Large intestine (tissue), 3 donors: Measurements from ENCODE around the gene RNF126. TPM values are rescaled to one million over a fixed set of nuclear protein-coding genes. Genes with fewer than 3 reads are reported as not detected.
"Not testable (repeated sequence)": the region's sequence is repeated elsewhere in the genome, so short reads cannot be mapped to it uniquely, and the experiment has no call there.

Experiments used
- DNase-seq, 2 donors: peaks; one replicate each; pipeline versions ENCODE4 v3.0.0 to v3.0.0-alpha.2; 2013
- H3K27ac ChIP-seq: one replicate; pipeline ENCODE4 v1.5.1; 2013; ENCODE audit warnings: low read length
- H3K27me3 ChIP-seq: 2 replicates; pipeline ENCODE4 v1.6.1; 2013; ENCODE audit warnings: low read length; ENCODE audit not compliant: control insufficient read depth, insufficient read depth
- H3K36me3 ChIP-seq: 2 replicates; pipeline ENCODE4 v1.6.1; 2013; ENCODE audit warnings: low read length; ENCODE audit not compliant: control insufficient read depth, insufficient read depth
- H3K4me1 ChIP-seq: one replicate; pipeline ENCODE4 v1.6.1; 2013; ENCODE audit warnings: low read length; ENCODE audit not compliant: control insufficient read depth, insufficient read depth
- H3K4me3 ChIP-seq: one replicate; pipeline ENCODE4 v1.5.1; 2013; ENCODE audit warnings: low read length
- H3K9me3 ChIP-seq: one replicate; pipeline ENCODE4 v1.6.1; 2013; ENCODE audit warnings: mild to moderate bottlenecking, low read depth, low read length, moderate library complexity; ENCODE audit not compliant: control insufficient read depth
- WGBS: methylation state at CpG from one replicate; pipeline ENCODE4 v1.1.5; 2013; ENCODE audit warnings: low lambda C conversion rate; ENCODE audit not compliant: insufficient coverage; 5-methylcytosine and 5-hydroxymethylcytosine counted together
- polyA plus RNA-seq: library from polyadenylated mRNA; unstranded; fragments of 120-200 nt; gene quantifications from one replicate; pipeline ENCODE4 v1.2.1, GENCODE V29; 2013

Gene RNF126
- polyA plus RNA-seq, 1 donor = 41.4 TPM

DNA sequence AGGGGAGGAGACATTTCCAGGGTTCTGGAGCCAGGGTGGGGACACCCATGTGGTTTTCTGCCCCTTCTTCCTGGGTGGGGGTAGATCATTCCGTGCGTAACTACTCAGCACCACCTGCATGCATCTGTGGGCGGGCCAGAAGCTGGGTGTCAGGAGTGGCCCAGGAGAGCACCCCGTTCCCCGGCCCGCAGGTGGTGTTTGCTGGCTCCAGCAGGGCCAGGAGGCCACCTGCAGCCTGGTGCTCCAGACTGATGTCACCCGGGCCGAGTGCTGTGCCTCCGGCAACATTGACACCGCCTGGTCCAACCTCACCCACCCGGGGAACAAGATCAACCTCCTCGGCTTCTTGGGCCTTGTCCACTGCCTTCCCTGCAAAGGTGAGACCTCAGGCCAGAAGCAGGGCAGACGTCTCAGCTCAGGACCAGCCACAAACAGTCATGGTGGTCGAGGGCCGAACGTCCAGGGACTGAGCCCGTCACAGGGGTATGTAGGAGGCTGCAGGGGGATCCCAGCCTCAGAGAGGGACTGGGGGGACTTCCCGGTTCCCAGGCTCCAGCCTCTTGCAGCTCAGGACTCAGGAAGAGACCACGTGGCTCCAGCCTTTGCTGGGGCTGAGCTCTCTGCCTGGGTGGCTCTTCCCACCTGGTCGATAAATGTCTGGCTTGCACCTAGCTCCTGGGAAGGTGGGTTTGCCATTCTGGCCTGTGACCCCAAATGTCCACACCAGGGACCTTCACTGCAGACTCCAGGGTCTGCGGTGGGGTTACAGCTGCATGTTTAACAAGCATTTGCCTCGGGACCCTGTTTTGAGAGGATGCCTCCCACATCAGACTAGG, 14.8 kb upstream of the RNF126 start:
- Histone ChIP-seq H3K27ac (no peak overlapping the region), H3K36me3 (no peaks in the 10 kb centered on the region), H3K4me3 (no peak overlapping the region), H3K27me3 (peaks cover 5% of the 10 kb centered on the region), H3K9me3 (peaks cover 16% of the 10 kb centered on the region), H3K4me1 (peaks cover 37% of the 10 kb centered on the region)
- WGBS = no CpG with 5 or more reads among the region's 22 CpGs
- DNase-seq = no peak

DNA sequence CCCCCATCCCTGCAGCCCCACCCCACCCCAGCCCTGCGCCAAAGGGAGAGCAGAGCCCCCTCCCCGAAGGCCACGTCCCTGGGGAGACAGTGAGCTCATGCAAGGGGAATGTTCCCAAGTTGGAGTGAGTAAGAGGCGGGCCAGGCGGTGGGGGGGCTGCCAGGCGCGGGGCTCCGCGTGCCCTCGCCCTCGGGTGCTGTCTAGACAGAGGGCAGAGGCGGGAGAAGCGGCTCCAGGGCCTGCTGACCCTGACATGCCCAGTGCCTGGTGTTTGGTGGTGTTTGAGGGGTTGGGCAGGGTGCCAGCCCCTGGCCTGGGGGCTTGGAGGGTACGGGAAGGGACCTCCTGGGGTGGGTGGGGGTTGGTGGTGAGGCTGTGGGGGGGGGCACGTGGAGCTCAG, 14.2 kb upstream of the RNF126 start:
- peaks cover 5% of the 10 kb centered on the region for H3K27me3 ChIP-seq
- DNase-seq = peak; percentile 44 to 61
- H3K27ac ChIP-seq = no peak overlapping the region
- WGBS = no CpG with 5 or more reads among the region's 15 CpGs
- H3K9me3 ChIP-seq = peaks cover 16% of the 10 kb centered on the region
- no peaks in the 10 kb centered on the region for H3K36me3 ChIP-seq
- H3K4me1 ChIP-seq = peaks cover 37% of the 10 kb centered on the region
- H3K4me3 ChIP-seq = no peak overlapping the region

DNA sequence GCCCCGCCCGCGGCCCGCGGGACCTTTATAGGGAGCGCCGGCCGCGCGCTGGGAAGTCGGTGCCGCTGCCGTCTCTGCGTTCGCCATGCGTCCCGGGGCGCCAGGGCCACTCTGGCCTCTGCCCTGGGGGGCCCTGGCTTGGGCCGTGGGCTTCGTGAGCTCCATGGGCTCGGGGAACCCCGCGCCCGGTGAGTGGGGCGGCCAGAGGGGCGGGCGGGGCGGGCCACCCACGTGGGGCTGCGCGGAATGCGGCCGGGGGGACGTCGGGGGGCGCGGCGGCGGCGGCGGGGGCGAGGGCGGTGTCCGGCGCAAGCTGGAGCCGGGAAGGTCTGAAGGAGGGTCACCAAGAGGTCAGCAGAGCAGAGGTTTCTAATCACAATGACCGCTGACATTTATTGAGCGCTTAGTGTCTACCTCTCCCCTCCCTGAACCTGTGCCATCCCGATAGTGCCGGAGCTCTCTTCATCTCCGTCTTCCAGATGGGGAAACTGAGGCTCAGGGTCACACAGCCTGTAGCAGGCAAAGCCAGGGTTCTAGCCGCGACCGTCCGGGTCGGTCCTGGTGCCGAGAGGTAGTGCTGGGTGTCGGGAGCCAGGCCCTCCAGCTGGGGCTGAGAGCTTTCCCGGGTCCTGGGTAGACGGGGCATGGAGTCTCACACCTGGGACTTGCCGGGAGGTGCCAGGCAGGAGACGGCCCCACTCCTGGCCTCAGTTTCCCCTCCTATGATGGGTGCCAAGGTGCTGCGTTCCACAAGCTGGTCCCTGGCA, 13.5 kb upstream of the RNF126 start, which contains the start of gene FSTL3:
FSTL3 (plus strand) TSS at position 54 of the 767 bp plus-strand sequence; CDS start at position 86, 32 bp downstream.
- Histone ChIP-seq H3K27me3 (peaks cover 5% of the 10 kb centered on the region), H3K27ac (peak within 1 kb of the TSS; percentile 66), H3K9me3 (peaks cover 14% of the 10 kb centered on the region), H3K4me1 (peaks cover 37% of the 10 kb centered on the region), H3K36me3 (no peaks in the 10 kb centered on the region), H3K4me3 (peak within 1 kb of the TSS; percentile 41)
- DNase-seq = peak in 1 of 2 donors; percentile 46
- WGBS = no CpG with 5 or more reads among the region's 63 CpGs

DNA sequence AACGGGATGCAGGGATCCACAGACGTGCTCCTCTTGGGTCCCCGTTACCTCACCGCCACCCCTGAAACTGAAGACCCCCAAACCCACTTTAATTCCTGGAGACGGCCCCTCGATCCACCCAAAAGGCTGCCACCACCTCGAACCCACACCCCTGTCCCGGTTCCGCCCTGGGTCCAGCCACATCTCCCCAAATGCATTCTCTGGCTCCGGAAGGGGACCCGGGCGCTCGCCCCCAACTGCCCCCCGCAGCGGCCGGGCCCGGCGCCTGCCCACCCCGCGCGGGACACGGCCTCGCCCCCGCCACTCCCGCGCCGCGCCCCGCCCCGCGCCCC, 13.0 kb upstream of the RNF126 start:
- WGBS = no CpG with 5 or more reads among the region's 31 CpGs
- H3K4me1 ChIP-seq = peaks cover 37% of the 10 kb centered on the region
- peaks cover 9% of the 10 kb centered on the region for H3K9me3 ChIP-seq
- H3K4me3 ChIP-seq = peak overlapping the region; percentile 31
- peak overlapping the region; percentile 66 for H3K27ac ChIP-seq
- no peaks in the 10 kb centered on the region for H3K36me3 ChIP-seq
- H3K27me3 ChIP-seq = peaks cover 5% of the 10 kb centered on the region
- DNase-seq = no peak

DNA sequence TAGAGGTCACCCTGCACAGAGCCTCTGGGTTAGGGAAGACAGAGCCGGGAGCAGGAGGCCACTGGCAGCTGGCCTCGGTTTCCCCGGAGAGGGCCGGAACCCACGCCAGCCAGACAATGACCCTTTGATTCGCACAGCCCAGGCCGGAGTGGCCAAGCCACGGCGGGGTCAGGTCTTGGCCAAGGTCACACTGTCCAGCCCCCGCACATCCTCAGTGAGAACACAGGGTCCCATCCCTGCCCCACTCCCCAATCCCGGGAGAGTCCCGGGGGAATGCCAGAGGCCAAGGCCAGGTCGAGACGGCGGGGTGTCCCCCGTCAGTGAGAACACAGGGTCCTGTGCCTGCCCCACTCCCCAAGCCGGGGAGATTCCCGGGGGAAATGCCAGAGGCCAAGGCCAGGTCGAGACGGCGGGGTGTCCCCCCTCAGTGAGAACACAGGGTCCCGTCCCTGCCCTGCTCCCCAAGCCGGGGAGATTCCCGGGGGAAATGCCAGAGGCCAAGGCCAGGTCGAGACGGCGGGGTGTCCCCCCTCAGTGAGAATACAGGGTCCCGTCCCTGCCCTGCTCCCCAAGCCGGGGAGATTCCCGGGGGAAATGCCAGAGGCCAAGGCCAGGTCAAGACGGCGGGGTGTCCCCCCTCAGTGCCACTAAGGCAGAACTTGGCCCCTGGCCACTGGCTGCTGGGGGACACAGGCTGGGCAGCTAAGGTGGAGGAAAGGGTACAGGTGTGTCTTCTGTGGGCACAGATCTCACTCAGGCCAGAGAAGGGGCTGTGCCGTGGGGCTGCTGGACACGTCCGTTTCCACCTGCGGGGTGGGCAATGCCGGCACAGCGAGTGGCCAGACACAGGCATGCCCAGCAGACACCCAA, 11.5 kb upstream of the RNF126 start:
- no CpG with 5 or more reads among the region's 38 CpGs for WGBS
- DNase-seq = no peak
- H3K4me1 ChIP-seq = peaks cover 33% of the 10 kb centered on the region
- H3K9me3 ChIP-seq = peaks cover 8% of the 10 kb centered on the region
- H3K27ac ChIP-seq = no peak overlapping the region
- H3K36me3 ChIP-seq = no peaks in the 10 kb centered on the region
- peaks cover 5% of the 10 kb centered on the region for H3K27me3 ChIP-seq
- no peak overlapping the region for H3K4me3 ChIP-seq

DNA sequence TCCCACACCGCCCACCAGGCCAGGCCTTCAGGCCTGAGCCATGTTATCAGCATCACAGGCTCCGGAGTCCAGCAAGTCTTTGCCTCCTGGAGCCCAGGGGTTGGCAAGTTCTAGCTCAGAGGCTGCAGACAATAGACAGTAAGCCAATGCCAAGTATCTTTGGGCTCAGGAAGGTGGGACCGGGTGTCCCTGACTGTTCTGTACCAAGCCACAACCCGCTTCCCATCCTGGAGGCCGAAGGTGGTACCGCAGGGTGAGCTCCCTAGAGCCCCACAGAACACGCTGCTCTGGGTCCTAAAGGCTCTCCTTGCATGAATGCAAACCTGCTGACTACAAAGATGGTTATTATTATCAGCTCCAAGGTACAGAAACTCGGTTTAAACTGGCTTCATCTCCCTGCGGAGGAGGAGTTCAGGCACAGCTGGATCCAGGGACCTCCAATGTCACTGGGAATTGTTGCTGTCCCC, 7.6 kb upstream of the RNF126 start:
- no peaks in the 10 kb centered on the region for H3K36me3 ChIP-seq
- no peak overlapping the region for H3K27ac ChIP-seq
- H3K27me3 ChIP-seq = no peaks in the 10 kb centered on the region
- no peak for DNase-seq
- no CpG with 5 or more reads among the region's 9 CpGs for WGBS
- H3K4me1 ChIP-seq = peaks cover 10% of the 10 kb centered on the region
- no peak overlapping the region for H3K4me3 ChIP-seq
- peaks cover 15% of the 10 kb centered on the region for H3K9me3 ChIP-seq

DNA sequence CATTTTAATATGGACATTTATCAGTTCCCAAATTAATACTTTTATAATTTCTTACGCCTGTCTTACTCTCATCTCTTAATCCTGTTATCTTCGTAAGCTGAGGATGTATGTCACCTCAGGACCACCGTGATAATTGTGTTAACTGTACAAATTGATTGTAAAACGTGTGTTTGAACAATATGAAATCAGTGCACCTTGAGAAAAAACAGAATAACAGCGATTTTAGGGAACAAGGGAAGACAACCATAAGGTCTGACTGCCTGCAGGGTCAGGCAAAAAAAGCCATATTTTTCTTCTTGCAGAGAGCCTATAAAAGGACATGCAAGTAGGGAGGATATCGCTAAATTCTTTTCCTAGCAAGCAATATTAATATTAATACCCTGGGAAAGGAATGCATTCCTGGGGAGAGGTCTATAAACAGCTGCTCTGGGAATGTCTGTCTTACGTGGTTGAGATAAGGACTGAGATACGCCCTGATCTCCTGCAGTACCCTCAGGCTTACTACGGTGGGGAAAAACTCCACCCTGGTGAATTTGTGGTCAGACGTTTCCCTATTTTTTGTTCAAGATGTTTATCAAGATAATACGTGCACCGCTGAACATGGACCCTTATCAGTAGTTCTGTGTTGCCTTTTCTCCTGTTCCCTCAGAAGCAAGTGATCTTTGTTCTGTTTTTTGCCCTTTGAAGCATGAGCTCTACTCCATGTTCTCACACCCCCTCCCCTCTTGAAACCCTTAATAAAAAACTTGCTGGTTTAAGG, 5.8 kb upstream of the RNF126 start:
- H3K36me3 ChIP-seq, H3K27me3 ChIP-seq, H3K27ac ChIP-seq, H3K4me3 ChIP-seq: not testable (repeated sequence)
- 100% methylated on average over 2 of the region's 12 CpGs for WGBS
- DNase-seq = peak in 1 of 2 donors; percentile 45
- H3K4me1 ChIP-seq = peaks cover 12% of the 10 kb centered on the region
- H3K9me3 ChIP-seq = peaks cover 14% of the 10 kb centered on the region

DNA sequence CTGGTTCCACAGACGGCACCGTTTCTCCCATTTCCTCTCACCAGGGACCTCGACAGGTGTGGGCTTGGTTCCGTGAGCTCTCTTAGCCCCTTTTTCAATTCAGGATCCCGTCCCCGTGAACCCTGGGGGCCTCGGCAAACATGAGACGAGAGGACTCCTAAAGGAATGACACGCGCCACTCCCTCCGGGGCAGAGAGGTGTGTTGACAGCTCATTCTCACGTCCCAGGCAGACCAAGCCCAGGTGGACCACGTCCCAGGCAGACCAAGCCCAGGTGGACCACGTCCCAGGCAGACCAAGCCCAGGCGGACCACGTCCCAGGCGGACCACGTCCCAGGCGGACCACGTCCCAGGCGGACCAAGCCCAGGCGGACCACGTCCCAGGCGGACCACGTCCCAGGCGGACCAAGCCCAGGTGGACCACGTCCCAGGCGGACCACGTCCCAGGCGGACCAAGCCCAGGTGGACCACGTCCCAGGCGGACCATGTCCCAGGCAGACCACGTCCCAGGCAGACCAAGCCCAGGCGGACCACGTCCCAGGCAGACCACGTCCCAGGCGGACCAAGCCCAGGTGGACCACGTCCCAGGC, 4.1 kb upstream of the RNF126 start:
- DNase-seq, H3K27ac ChIP-seq, H3K36me3 ChIP-seq, H3K27me3 ChIP-seq, H3K4me3 ChIP-seq: not testable (repeated sequence)
- peaks cover 19% of the 10 kb centered on the region for H3K9me3 ChIP-seq
- WGBS = no CpG with 5 or more reads among the region's 38 CpGs
- H3K4me1 ChIP-seq = peaks cover 18% of the 10 kb centered on the region

DNA sequence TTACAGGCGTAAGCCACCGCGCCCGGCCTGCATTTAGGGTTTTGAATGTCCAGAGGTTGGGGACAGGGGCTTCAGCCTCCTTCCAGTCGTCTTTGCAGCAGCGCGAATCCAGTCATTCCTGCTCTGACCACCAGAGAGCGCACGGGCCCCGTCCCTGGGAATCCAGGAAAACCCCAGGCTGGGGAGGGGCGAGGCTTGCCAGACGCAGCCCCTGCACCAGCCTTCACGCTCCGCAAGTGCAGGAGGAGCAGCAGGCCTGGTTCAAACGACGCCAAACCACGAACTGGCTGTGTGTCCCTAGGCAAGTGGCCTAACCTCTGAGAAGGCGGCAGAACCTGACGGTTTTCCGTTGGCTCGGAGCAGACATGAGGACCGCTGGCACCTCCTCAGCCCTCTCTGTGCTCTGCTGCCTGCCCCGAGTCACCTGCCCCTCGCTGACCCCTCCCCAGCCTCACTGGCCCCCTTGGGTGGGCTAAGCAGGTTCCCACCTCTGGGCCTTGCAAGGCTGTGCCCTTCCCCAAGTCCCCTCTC, 2.0 kb upstream of the RNF126 start:
- H3K9me3 ChIP-seq = peaks cover 22% of the 10 kb centered on the region
- no peaks in the 10 kb centered on the region for H3K27me3 ChIP-seq
- peaks cover 33% of the 10 kb centered on the region for H3K4me1 ChIP-seq
- H3K36me3 ChIP-seq = no peaks in the 10 kb centered on the region
- DNase-seq = peak; percentile 66 to 76
- no CpG with 5 or more reads among the region's 24 CpGs for WGBS
- no peak overlapping the region for H3K4me3 ChIP-seq
- no peak overlapping the region for H3K27ac ChIP-seq
